Measurements from ENCODE around the gene ACP5.

DNA sequence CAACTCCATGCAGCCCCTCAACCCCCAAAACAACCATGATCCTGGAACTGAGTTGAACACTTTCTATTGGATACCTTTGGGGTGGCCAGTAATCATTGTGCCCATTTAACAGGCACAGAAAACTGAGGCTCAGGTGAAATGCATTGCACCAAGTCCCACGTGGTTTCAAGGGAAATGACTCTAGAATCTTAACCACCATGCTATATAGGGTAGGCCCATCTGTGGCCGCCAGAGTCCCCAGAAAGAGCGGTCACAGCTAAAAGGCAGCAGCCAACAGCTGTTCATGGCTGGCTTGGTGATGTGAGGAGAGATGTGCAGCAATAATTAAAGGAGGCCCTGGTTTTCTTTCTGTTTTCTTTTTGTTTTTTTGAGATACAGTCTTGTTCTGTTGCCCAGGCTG, 36.2 kb downstream of the ACP5 start:
- TF ChIP-seq, protein P1, sequence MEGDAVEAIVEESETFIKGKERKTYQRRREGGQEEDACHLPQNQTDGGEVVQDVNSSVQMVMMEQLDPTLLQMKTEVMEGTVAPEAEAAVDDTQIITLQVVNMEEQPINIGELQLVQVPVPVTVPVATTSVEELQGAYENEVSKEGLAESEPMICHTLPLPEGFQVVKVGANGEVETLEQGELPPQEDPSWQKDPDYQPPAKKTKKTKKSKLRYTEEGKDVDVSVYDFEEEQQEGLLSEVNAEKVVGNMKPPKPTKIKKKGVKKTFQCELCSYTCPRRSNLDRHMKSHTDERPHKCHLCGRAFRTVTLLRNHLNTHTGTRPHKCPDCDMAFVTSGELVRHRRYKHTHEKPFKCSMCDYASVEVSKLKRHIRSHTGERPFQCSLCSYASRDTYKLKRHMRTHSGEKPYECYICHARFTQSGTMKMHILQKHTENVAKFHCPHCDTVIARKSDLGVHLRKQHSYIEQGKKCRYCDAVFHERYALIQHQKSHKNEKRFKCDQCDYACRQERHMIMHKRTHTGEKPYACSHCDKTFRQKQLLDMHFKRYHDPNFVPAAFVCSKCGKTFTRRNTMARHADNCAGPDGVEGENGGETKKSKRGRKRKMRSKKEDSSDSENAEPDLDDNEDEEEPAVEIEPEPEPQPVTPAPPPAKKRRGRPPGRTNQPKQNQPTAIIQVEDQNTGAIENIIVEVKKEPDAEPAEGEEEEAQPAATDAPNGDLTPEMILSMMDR (IDR thresholded peaks at IDR 0.05) = no peak
- TF ChIP-seq POLR2A (IDR thresholded peaks at IDR 0.05) = no peak

All from Peyer's patch (tissue), 4 donors.